Measurements from ENCODE around the gene SPINK2.

GRCh38 chr4:56861360-56861759 is 39.9 kb upstream of the SPINK2 start:
- TF ChIP-seq, protein P1, sequence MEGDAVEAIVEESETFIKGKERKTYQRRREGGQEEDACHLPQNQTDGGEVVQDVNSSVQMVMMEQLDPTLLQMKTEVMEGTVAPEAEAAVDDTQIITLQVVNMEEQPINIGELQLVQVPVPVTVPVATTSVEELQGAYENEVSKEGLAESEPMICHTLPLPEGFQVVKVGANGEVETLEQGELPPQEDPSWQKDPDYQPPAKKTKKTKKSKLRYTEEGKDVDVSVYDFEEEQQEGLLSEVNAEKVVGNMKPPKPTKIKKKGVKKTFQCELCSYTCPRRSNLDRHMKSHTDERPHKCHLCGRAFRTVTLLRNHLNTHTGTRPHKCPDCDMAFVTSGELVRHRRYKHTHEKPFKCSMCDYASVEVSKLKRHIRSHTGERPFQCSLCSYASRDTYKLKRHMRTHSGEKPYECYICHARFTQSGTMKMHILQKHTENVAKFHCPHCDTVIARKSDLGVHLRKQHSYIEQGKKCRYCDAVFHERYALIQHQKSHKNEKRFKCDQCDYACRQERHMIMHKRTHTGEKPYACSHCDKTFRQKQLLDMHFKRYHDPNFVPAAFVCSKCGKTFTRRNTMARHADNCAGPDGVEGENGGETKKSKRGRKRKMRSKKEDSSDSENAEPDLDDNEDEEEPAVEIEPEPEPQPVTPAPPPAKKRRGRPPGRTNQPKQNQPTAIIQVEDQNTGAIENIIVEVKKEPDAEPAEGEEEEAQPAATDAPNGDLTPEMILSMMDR (IDR thresholded peaks at IDR 0.05; ENCODE audit: low read depth, low read length, poor library complexity, severe bottlenecking): no peak
- no peak for TF ChIP-seq EZH2phosphoT487 (IDR thresholded peaks at IDR 0.05; ENCODE audit: borderline replicate concordance, low read length)
